Psoas muscle (tissue), 8 donors: ENCODE measurements around the gene PLEKHJ1. TPM values are rescaled to one million over a fixed set of nuclear protein-coding genes. Genes with fewer than 3 reads are reported as not detected.

Source experiments
- ATAC-seq, 4 donors: fragments of 200-7000 bp; cut with Tn5 transposase; one replicate each; pipeline ENCODE4 v1.9.1; 2020; ENCODE audit warnings: moderate library complexity in 3 of 4, mild to moderate bottlenecking in 2 of 4
- DNase-seq, 2 donors: peaks; one replicate each; pipeline ENCODE4 v3.0.0-alpha.2; 2020
- H3K27ac ChIP-seq: fragments of 200-600 bp; one replicate; pipeline ENCODE4 v1.8.0; 2022
- H3K27me3 ChIP-seq, 3 donors: fragments of 200-600 bp in 1 of 3; one replicate each; pipeline versions ENCODE4 v1.6.1 to v1.8.0; 2013 to 2022; ENCODE audit warnings: low read length in 2 of 3, mild to moderate bottlenecking in 2 of 3, moderate library complexity in 1 of 3; ENCODE audit not compliant: insufficient read depth in 3 of 3
- H3K36me3 ChIP-seq, 2 donors: fragments of 200-600 bp in 1 of 2; one replicate each; pipeline versions ENCODE4 v1.6.1 to v1.8.0; 2013 to 2022; ENCODE audit warnings: low read depth in 1 of 2, mild to moderate bottlenecking in 1 of 2, moderate library complexity in 1 of 2; ENCODE audit not compliant: insufficient read depth in 1 of 2
- H3K4me1 ChIP-seq: fragments of 200-600 bp; one replicate; pipeline ENCODE4 v1.8.0; 2022
- H3K4me3 ChIP-seq: fragments of 200-600 bp; one replicate; pipeline ENCODE4 v1.8.0; 2022; ENCODE audit warnings: mild to moderate bottlenecking
- H3K9me3 ChIP-seq: fragments of 200-600 bp; one replicate; pipeline ENCODE4 v1.8.0; 2022
- WGBS, 3 donors: extraction: QIAGEN DNeasy Blood & Tissue Kit; methylation state at CpG; one replicate each; pipeline versions ENCODE4 v1.1.6 to v1.1.7; 2013; 5-methylcytosine and 5-hydroxymethylcytosine counted together
- intact Hi-C, 2 donors: fragments of 100-400 bp; cut with DNase I; formaldehyde crosslinking; loops; one replicate each; pipeline versions ENCODE4 v1.11.0 to v1.14.2; 2022
- polyA plus RNA-seq, 3 donors: library from polyadenylated mRNA; stranded (reverse); fragments of 200-250 nt; gene quantifications; one replicate each; pipeline ENCODE4 v1.2.3, GENCODE V29; 2013
- total RNA-seq, 4 donors: library from RNA; stranded (reverse); fragmentation: NEBNext Ultra II Directional in 2 of 4; extraction: Animal tissue kit (Norgen Biotek cat#: 25700) in 2 of 4; gene quantifications; one replicate each; pipeline versions ENCODE4 v1.2.1 to v1.2.4, GENCODE V29; 2021 to 2023
- TF ChIP-seq, protein P1 (sequence below): fragments of 200-600 bp; IDR thresholded peaks from one replicate; pipeline ENCODE4 v1.8.0; 2022; ENCODE audit warnings: antibody characterized with exemption
- donor health status: healthy with polysubstance abuse.
- donor health status: DM: no; HTN: no; CAD: no; lungs with moderate emphysema.
- donor health status: Bipolar disorder and iron deficiency.
- donor health status: healthy.
- donor health status: DM: yes; HTN: yes; CAD: no.
- donor health status: DM: no; HTN: no; CAD: no.
- donor health status: DM: no; HTN: no; CAD: no.
- donor health status: DM: yes; HTN: yes; CAD: no.

Gene PLEKHJ1
- total and polyA plus RNA-seq, 7 donors = 54.9 to 146 (median 65.5) TPM

DNA sequence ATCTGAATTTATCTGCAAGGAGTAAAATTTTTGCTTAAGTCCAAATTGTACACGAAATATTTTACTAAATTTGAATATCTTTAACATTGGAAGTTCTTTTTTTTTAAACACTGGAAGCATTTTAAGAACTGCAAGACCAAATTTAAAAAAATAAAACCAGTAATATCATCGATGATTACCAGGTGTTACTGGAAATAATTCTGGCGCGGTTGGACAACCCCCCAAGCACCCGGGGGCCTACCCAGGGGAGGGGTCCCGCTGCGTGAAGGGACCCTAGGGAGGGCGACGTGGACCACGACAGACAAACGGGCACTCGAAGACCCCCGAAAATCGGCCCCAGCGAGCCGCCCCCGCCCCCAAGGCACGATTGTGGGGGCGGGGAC is 32.7 kb upstream of the PLEKHJ1 start:
- TF ChIP-seq, protein P1, sequence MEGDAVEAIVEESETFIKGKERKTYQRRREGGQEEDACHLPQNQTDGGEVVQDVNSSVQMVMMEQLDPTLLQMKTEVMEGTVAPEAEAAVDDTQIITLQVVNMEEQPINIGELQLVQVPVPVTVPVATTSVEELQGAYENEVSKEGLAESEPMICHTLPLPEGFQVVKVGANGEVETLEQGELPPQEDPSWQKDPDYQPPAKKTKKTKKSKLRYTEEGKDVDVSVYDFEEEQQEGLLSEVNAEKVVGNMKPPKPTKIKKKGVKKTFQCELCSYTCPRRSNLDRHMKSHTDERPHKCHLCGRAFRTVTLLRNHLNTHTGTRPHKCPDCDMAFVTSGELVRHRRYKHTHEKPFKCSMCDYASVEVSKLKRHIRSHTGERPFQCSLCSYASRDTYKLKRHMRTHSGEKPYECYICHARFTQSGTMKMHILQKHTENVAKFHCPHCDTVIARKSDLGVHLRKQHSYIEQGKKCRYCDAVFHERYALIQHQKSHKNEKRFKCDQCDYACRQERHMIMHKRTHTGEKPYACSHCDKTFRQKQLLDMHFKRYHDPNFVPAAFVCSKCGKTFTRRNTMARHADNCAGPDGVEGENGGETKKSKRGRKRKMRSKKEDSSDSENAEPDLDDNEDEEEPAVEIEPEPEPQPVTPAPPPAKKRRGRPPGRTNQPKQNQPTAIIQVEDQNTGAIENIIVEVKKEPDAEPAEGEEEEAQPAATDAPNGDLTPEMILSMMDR = no peak
- H3K4me3 ChIP-seq = peak overlapping the region; percentile 97
- peak overlapping the region; percentile 99 for H3K27ac ChIP-seq
- intact Hi-C loops = no loop called here
- H3K9me3 ChIP-seq = no peaks in the 10 kb centered on the region
- ATAC-seq (no peak), DNase-seq (no peak)
- H3K36me3 ChIP-seq = peaks cover 0 to 23% of the 10 kb centered on the region in 2 donors
- H3K27me3 ChIP-seq = no peaks in the 10 kb centered on the region
- peaks cover 38% of the 10 kb centered on the region for H3K4me1 ChIP-seq
- 2 to 3% (median 2%) methylated on average over 18 to 19 of the region's 19 CpGs for WGBS, 3 donors

DNA sequence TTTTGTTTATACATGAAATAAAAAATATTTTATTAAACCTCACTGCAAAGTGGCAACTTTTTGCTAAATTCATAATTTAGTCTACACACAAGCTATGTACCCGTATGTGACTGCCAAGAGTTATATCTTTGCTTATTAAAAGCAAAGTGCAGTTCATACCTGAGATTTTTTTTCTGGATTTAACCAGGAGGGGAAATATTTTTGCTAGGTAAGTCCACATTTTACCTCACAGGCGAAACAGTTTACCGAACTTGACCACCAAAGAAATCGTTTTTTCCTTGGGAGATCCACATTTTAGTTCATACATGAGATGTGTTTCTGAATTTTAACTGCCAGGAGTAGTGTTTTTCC is 32.3 kb upstream of the PLEKHJ1 start:
- Histone ChIP-seq H3K4me3 (peak overlapping the region; percentile 97), H3K4me1 (peaks cover 35% of the 10 kb centered on the region), H3K27me3 (no peaks in the 10 kb centered on the region), H3K27ac (peak overlapping the region; percentile 99), H3K36me3 (peaks cover 0 to 23% of the 10 kb centered on the region in 2 donors), H3K9me3 (no peaks in the 10 kb centered on the region)
- intact Hi-C loops = no loop called here
- ATAC-seq (no peak), DNase-seq (no peak)
- 79 to 89% (median 80%) methylated on average over 4 of the region's 4 CpGs for WGBS, 3 donors
- TF ChIP-seq, protein P1 = no peak

DNA sequence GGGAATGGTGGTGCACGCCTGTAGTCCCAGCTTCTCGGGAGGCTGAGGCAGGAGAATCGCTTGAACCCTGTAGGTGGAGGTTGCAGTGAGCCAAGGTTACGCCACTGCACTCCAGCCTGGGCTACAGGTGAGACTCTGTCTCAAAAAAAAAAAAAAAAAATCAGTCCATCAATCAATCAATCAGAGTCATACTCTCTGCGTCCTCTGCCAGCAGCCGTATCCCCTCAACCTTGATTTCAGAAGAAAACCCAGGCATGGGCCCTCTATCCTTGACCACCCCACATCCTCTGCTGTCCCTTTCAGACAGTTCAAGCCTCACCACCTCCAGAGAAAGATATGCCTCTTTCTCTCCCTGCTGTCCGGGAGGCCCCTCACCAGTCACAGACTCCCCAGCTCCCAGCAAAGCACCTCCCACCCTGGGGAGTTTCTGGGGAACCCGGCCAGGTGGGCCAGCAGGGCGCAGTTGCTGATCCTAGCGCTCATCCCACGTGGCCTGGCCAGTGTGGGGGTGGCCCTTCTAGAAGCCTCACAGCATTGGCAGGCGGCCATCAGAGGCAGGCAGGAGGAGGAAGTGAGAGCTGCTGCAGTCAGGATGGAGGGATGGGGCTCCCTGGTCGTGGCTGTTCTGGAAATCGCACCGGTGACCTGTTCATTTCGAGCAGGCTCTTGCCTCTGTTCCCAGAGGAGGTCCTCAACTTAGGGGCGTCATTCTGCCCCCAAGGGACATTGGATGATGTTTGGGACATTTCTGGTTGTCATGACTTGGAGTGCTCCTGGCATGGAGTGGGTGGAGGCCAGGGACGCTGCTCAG is 30.3 kb upstream of the PLEKHJ1 start:
- Histone ChIP-seq H3K4me3 (no peak overlapping the region), H3K27ac (no peak overlapping the region), H3K4me1 (peaks cover 15% of the 10 kb centered on the region), H3K27me3 (no peaks in the 10 kb centered on the region), H3K36me3 (peaks cover 0 to 3% of the 10 kb centered on the region in 2 donors), H3K9me3 (no peaks in the 10 kb centered on the region)
- DNase-seq (peak; percentile 86 to 89), ATAC-seq (no peak)
- intact Hi-C loops = no loop called here
- WGBS, 3 donors = 44 to 56% (median 51%) methylated on average over 18 of the region's 18 CpGs
- TF ChIP-seq, protein P1 = no peak

DNA sequence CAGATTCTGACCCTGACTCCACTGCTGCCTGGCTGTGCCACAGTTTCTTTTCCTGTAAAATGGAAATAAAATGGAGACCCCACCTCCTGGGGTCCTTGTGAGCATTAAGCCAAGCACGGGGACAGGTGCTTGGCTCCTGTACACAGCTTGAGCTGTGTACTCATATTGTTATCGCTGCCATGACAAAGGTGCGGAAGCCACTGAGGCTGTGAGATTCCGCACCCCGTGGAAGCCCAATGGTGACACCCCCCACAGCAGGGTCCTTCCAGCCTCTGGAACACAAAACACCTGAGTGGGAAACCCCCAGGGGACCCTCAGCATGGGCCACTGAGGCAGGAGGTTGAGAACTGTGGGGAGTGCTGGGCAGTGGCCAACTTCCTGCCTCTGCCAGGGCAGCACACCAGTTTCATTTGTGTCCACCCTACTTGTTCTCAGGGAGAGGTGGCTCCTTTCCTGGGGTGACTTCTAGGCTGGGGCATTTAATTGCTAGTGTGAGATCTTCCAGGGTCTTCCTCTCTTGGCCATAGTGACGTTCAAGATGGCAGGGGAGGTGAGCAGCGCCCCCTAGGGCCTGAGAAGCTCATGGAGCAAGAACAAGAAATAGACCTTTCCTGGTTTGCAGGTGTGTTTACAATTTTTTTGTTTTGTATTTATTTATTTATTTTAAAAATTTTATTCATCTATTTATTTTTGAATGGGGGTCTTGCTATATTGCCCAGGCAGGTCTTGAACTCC is 25.5 kb upstream of the PLEKHJ1 start:
- 64 to 69% (median 68%) methylated on average over 7 of the region's 7 CpGs for WGBS, 3 donors
- peak in 1 of 2 donors; percentile 76 for DNase-seq

More for the DNA sequence above, 25.5 kb upstream of the PLEKHJ1 start:
- intact Hi-C loops = no loop called here
- Histone ChIP-seq H3K36me3 (no peaks in the 10 kb centered on the region), H3K4me3 (no peak overlapping the region), H3K27me3 (no peaks in the 10 kb centered on the region), H3K9me3 (no peaks in the 10 kb centered on the region), H3K27ac (no peak overlapping the region), H3K4me1 (peaks cover 4% of the 10 kb centered on the region)
- TF ChIP-seq, protein P1 = peak; percentile 53
- peak in 3 of 4 donors; percentile 35 to 54 (median 47) for ATAC-seq
